HL-60 (cell line): Measurements from ENCODE around the gene OPRL1.

Experiments used
- DNase-seq, 2 experiments: peaks; one replicate each; pipeline ENCODE4 v3.0.0-alpha.2; 2010 to 2020; ENCODE audit warnings: low read depth in 1 of 2, low spot score in 1 of 2
- H3K27ac ChIP-seq: fragments of 250-450 bp; sonication (Bioruptor Pico); replicated peaks from 2 replicates; pipeline ENCODE4 v1.5.1; 2020; ENCODE audit warnings: mild to moderate bottlenecking, moderate library complexity
- H3K27me3 ChIP-seq: fragments of 250-450 bp; sonication (Bioruptor Pico); 2 replicates; pipeline ENCODE4 v1.5.1; 2021; ENCODE audit warnings: mild to moderate bottlenecking, moderate library complexity; ENCODE audit not compliant: insufficient read depth, poor library complexity, severe bottlenecking
- H3K4me3 ChIP-seq: replicated peaks from 2 replicates; pipeline ENCODE4 v1.5.1; 2011; ENCODE audit warnings: mild to moderate bottlenecking, control low read depth, low read length; ENCODE audit not compliant: insufficient read depth
- CTCF ChIP-seq: IDR thresholded peaks from one replicate; pipeline ENCODE4 v1.5.1; 2011; ENCODE audit warnings: low read length, control low read depth, inconsistent platforms; ENCODE audit not compliant: insufficient read depth
- GABPA ChIP-seq: IDR thresholded peaks from 2 replicates; pipeline ENCODE4 v1.6.1; 2012; ENCODE audit warnings: low read depth
- POLR2AphosphoS5 ChIP-seq: IDR thresholded peaks from 2 replicates; pipeline ENCODE4 v1.6.1; 2012; ENCODE audit warnings: low read depth
- REST ChIP-seq: IDR thresholded peaks from 2 replicates; pipeline ENCODE4 v1.6.1; 2012; ENCODE audit warnings: low read depth; ENCODE audit not compliant: insufficient replicate concordance
- SPI1 ChIP-seq: IDR thresholded peaks from 2 replicates; pipeline ENCODE4 v1.6.1; 2012; ENCODE audit warnings: low read depth, mild to moderate bottlenecking, borderline replicate concordance

OPRL1 gene

GRCh38 chr20:64074963-64075362 is 4.9 kb upstream of the OPRL1 start:
- Histone ChIP-seq H3K27ac (peak overlapping the region; percentile 97), H3K4me3 (no peak overlapping the region), H3K27me3 (no peaks in the 10 kb centered on the region)
- TF ChIP-seq CTCF = no peak
- DNase-seq = no peak

GRCh38 chr20:64075556-64075955 is 4.3 kb upstream of the OPRL1 start:
- TF ChIP-seq REST = no peak
- peak overlapping the region; percentile 97 for H3K27ac ChIP-seq
- no peak overlapping the region for H3K4me3 ChIP-seq
- no peak for DNase-seq
- H3K27me3 ChIP-seq = no peaks in the 10 kb centered on the region

GRCh38 chr20:64076061-64076997 is 3.6 kb upstream of the OPRL1 start:
- Histone ChIP-seq H3K27me3 (no peaks in the 10 kb centered on the region), H3K27ac (peak overlapping the region; percentile 97), H3K4me3 (peak overlapping the region; percentile 83)
- TF ChIP-seq SPI1 (no peak), GABPA (no peak), CTCF (no peak), POLR2AphosphoS5 (no peak; the same call in 1 of the 2 replicates), REST (no peak)
- DNase-seq = no peak

- peak overlapping the region; percentile 97 for H3K27ac ChIP-seq
- peak; percentile 30 for TF ChIP-seq POLR2AphosphoS5
- peak; percentile 98 for TF ChIP-seq SPI1
- TF ChIP-seq CTCF = no peak
- no peak for TF ChIP-seq REST
- TF ChIP-seq GABPA = peak; percentile 67
These were observed 2.8 kb upstream of the OPRL1 start for GRCh38 chr20:64077094-64077493.

More at GRCh38 chr20:64077094-64077493, 2.8 kb upstream of the OPRL1 start:
- H3K4me3 ChIP-seq = peak overlapping the region; percentile 83
- H3K27me3 ChIP-seq = no peaks in the 10 kb centered on the region
- DNase-seq = peak; percentile 79 to 94
